C4-2B (cell line): ENCODE data around the gene WWOX.

Experiments
- CTCF ChIP-seq: fragments of 450-650 bp; conservative IDR thresholded peaks from 2 replicates; pipeline ENCODE4 v1.5.1; 2017; ENCODE audit warnings: mild to moderate bottlenecking
- ZFX ChIP-seq: fragments of 450-650 bp; IDR thresholded peaks from 2 replicates; pipeline ENCODE4 v1.6.1; 2017

GRCh38 chr16:78862022-78862421, 762.6 kb downstream of the WWOX start:
- TF ChIP-seq CTCF (no peak), ZFX (no peak)
